ENCODE results near the gene HEYL. TPM values are rescaled to one million over a fixed set of nuclear protein-coding genes. Genes with fewer than 3 reads are reported as not detected.

The HEYL gene
- total RNA-seq, 1 donor from 2014 or later = 4.3 TPM

DNA sequence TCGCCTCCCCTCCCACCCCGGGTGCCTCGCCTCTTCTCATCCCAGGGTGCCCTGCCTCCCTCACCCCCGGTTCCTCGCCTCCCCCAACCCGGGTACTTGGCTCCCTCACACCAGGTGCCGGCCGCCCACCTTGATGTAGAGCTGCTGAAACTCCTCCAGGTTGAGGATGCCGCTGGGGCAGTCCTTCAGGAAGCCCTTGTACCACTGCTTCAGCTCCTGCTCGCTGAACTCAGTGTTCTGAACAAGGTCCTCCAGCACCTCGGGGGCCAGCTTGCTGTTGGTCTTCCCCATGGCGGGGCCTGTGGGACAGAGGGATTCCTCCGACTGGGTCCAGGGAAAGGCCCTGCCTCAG is 44.8 kb upstream of the HEYL start:
- Mint-ChIP-seq H3K36me3 (ENCODE audit: insufficient read depth) (peaks cover 1% of the 10 kb centered on the region), H3K4me3 (ENCODE audit: low read depth) (no peak overlapping the region), H3K9me3 (ENCODE audit: low read depth) (no peaks in the 10 kb centered on the region), H3K27me3 (peaks cover 91% of the 10 kb centered on the region), H3K4me1 (ENCODE audit: low read depth) (no peaks in the 10 kb centered on the region), H3K27ac (no peak overlapping the region)
- DNase-seq (ENCODE audit: low spot score, unreplicated experiment) = no peak
- TF ChIP-seq, protein P1, sequence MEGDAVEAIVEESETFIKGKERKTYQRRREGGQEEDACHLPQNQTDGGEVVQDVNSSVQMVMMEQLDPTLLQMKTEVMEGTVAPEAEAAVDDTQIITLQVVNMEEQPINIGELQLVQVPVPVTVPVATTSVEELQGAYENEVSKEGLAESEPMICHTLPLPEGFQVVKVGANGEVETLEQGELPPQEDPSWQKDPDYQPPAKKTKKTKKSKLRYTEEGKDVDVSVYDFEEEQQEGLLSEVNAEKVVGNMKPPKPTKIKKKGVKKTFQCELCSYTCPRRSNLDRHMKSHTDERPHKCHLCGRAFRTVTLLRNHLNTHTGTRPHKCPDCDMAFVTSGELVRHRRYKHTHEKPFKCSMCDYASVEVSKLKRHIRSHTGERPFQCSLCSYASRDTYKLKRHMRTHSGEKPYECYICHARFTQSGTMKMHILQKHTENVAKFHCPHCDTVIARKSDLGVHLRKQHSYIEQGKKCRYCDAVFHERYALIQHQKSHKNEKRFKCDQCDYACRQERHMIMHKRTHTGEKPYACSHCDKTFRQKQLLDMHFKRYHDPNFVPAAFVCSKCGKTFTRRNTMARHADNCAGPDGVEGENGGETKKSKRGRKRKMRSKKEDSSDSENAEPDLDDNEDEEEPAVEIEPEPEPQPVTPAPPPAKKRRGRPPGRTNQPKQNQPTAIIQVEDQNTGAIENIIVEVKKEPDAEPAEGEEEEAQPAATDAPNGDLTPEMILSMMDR (IDR thresholded peaks at IDR 0.05; ENCODE audit: unreplicated experiment) = no peak

GRCh38 chr1:39683591-39684312 is 44.3 kb upstream of the HEYL start:
- Mint-ChIP-seq H3K36me3 (ENCODE audit: insufficient read depth) (peaks cover 1% of the 10 kb centered on the region), H3K4me3 (ENCODE audit: low read depth) (no peak overlapping the region), H3K27me3 (peaks cover 91% of the 10 kb centered on the region), H3K27ac (no peak overlapping the region), H3K9me3 (ENCODE audit: low read depth) (no peaks in the 10 kb centered on the region), H3K4me1 (ENCODE audit: low read depth) (no peaks in the 10 kb centered on the region)
- no peak for DNase-seq (ENCODE audit: low spot score, unreplicated experiment)
- TF ChIP-seq, protein P1 (IDR thresholded peaks at IDR 0.05; ENCODE audit: unreplicated experiment) = no peak

DNA sequence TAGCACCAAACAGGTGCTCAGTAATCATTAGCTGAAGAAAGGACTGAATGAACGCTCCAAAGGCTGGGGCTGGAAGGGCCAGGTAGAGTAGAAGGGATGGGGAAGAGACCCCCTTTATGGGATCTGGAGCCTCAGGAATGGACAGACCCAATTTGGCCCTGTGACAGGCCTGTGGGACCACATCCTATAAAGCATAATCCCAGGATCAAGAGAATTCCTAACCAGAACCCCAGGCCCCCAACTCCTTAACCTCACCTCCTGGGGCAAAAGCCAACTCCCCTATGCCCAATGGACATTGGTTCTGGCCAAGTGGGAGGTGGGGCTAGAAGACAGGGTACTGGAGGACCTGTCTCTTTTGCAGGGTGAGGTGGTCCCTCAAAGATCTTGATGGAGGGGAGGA is 42.6 kb upstream of the HEYL start:
- peaks cover 86% of the 10 kb centered on the region for H3K27me3 Mint-ChIP-seq
- no peaks in the 10 kb centered on the region for H3K4me1 Mint-ChIP-seq (ENCODE audit: low read depth)
- TF ChIP-seq, protein P1 (IDR thresholded peaks at IDR 0.05; ENCODE audit: unreplicated experiment) = no peak
- no peak overlapping the region for H3K4me3 Mint-ChIP-seq (ENCODE audit: low read depth)
- no peaks in the 10 kb centered on the region for H3K9me3 Mint-ChIP-seq (ENCODE audit: low read depth)
- no peak for DNase-seq (ENCODE audit: low spot score, unreplicated experiment)
- no peak overlapping the region for H3K27ac Mint-ChIP-seq
- H3K36me3 Mint-ChIP-seq (ENCODE audit: insufficient read depth) = peaks cover 1% of the 10 kb centered on the region

DNA sequence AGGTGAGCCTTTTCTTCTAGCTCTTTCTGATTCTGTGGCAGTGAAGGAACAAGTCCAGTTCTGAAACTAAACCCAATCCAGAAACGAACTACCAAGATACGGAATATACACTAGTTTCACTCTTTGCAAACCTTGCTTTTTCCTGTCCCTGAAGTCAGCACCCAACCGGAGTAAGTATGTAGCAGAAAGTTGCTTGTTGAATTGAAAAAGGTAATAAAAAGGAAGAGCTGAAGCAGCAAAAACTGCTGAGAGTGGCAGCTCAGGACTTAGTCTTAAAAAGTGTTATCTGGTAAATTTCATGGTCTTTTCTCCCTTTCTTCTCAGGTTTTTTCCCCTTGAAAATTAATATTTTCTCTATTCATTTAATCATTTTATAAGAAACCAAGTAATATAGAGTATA is 41.9 kb upstream of the HEYL start:
- no peaks in the 10 kb centered on the region for H3K4me1 Mint-ChIP-seq (ENCODE audit: low read depth)
- no peaks in the 10 kb centered on the region for H3K9me3 Mint-ChIP-seq (ENCODE audit: low read depth)
- H3K27ac Mint-ChIP-seq = no peak overlapping the region
- H3K4me3 Mint-ChIP-seq (ENCODE audit: low read depth) = no peak overlapping the region
- peaks cover 85% of the 10 kb centered on the region for H3K27me3 Mint-ChIP-seq
- no peak for DNase-seq (ENCODE audit: low spot score, unreplicated experiment)
- TF ChIP-seq, protein P1 (IDR thresholded peaks at IDR 0.05; ENCODE audit: unreplicated experiment) = no peak
- H3K36me3 Mint-ChIP-seq (ENCODE audit: insufficient read depth) = peaks cover 1% of the 10 kb centered on the region

GRCh38 chr1:39680751-39681150 is 41.3 kb upstream of the HEYL start:
- Mint-ChIP-seq H3K27me3 (peaks cover 83% of the 10 kb centered on the region), H3K4me1 (ENCODE audit: low read depth) (no peaks in the 10 kb centered on the region), H3K9me3 (ENCODE audit: low read depth) (no peaks in the 10 kb centered on the region), H3K36me3 (ENCODE audit: insufficient read depth) (peaks cover 1% of the 10 kb centered on the region), H3K27ac (no peak overlapping the region), H3K4me3 (ENCODE audit: low read depth) (no peak overlapping the region)
- TF ChIP-seq, protein P1 (IDR thresholded peaks at IDR 0.05; ENCODE audit: unreplicated experiment) = no peak
- no peak for DNase-seq (ENCODE audit: low spot score, unreplicated experiment)

All from progenitor cell of endocrine pancreas (in vitro differentiated cells).